Heart left ventricle (tissue), 13 donors: ENCODE data around the gene TRIM40.

Experiments used
- CTCF ChIP-seq, 12 donors: fragments of 200-600 bp; sonication (generic) in 4 of 12; IDR thresholded peaks; one replicate each; pipeline versions ENCODE4 v1.5.0 to v1.8.0; 2018 to 2022; ENCODE audit warnings: antibody characterized with exemption in 12 of 12, mild to moderate bottlenecking in 5 of 12
- POLR2A ChIP-seq, 2 donors: fragments of 450-650 bp; IDR thresholded peaks; one replicate each; pipeline ENCODE4 v1.6.1; 2017; ENCODE audit warnings: antibody characterized with exemption in 2 of 2, mild to moderate bottlenecking in 2 of 2, moderate library complexity in 2 of 2
- donor health status: ischemic (EF 13 %, LVEDD 7.1; RV severe dilation, severe dysfunction).
- donor health status: DM: no; HTN: yes; CAD: no.
- donor health status: DM: no; HTN: no; CAD: no.
- donor health status: ischemic (EF 25% LVEDD 6.9; RV normal size, moderate dysfunction).
- donor health status: ischemic (EF 25% LVEDD 5.7; RV mildly dilated, moderate dysfunction).
- donor health status: ischemic (EF 35%, LVEDD 5.7; RV mildly dilated, moderate dysfunction).
- donor health status: nonischemic (EF 11% LVEDD 7.7; RV severe dilation, severe dysfunction).
- donor health status: DM: yes; HTN: yes; CAD: no.
- donor health status: PGD.
- donor health status: ischemic (EF 29% LVEDD 5.4; RV normal size, mild dysfunction).
- donor health status: nonischemic (EF 23%, LVEDD 6.1; RV moderate dilation, normal function).

- no peak for TF ChIP-seq CTCF (IDR thresholded peaks at IDR 0.05)
- TF ChIP-seq POLR2A (IDR thresholded peaks at IDR 0.05), result no peak
Measured at GRCh38 chr6:30160785-30161531, 25.0 kb downstream of the TRIM40 start, which contains the start of gene TRIM10.
